GM12801 (cell line): ENCODE measurements around the gene TMED8.

Experiments used
- CTCF ChIP-seq: IDR thresholded peaks from one replicate; pipeline ENCODE4 v1.5.1; 2011; ENCODE audit warnings: control low read depth; ENCODE audit not compliant: insufficient read length; ENCODE audit errors: extremely low read depth

The TMED8 gene

GRCh38 chr14:77355811-77356210 is 21.1 kb downstream of the TMED8 start:
- TF ChIP-seq CTCF = no peak

GRCh38 chr14:77353469-77354141 is 23.3 kb downstream of the TMED8 start:
- TF ChIP-seq CTCF = no peak

GRCh38 chr14:77347751-77348150 is 29.1 kb downstream of the TMED8 start:
- TF ChIP-seq CTCF = no peak

GRCh38 chr14:77346495-77346894 is 30.4 kb downstream of the TMED8 start:
- TF ChIP-seq CTCF = no peak

- no peak for TF ChIP-seq CTCF
Observed at GRCh38 chr14:77344377-77344996, 32.4 kb downstream of the TMED8 start.

- no peak for TF ChIP-seq CTCF
Observed at GRCh38 chr14:77343662-77344061, 33.2 kb downstream of the TMED8 start.

GRCh38 chr14:77342726-77343397 is 34.0 kb downstream of the TMED8 start:
- no peak for TF ChIP-seq CTCF
